ENCODE data around the gene STAG3.
"Not testable (repeated sequence)": the region's sequence is repeated elsewhere in the genome, so short reads cannot be mapped to it uniquely, and the experiment has no call there.

STAG3 gene

DNA sequence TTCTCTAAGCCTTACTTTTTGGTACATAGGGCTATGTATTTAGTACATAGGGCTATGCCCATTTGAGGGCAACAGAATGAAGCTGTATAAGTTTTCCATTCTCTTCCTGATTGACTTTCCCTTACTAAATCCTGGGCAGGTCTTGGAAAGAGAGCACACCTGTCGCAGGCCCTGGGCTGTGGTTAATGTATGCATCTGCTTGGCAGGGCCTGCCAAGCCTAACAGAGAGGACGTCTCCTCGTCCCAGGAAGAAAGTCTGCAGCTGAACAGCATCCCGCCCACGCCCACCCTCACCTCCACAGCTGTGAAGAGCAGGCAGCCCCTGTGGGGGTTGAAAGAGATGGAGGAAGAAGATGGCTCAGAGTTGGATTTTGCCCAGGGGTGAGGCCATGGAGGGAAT, 33.1 kb downstream of the STAG3 start:
- no peak for DNase-seq (ENCODE audit: extremely low read depth in 1 of 2, low read depth in 1 of 2)

DNA sequence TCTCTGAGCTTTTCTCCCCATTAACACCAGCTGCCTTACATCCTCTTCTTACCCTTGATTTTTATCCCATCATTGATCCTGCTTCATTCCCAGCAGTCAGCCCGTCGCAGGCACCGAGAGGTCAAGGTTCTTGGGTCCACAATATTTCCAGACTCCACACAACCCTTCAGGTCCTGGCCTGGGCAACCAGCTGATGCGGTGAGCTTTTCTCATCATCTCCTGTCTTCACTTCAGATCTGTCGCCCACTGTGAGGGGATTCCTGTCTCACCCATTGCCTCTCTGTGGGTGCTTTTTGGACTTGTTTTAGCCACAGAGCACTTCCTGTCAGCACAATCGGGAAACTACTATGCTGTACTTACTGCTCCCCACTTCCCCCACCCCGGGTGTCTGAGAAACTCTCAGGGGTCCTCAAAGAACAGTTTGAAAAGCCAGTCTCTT, 33.6 kb downstream of the STAG3 start:
- DNase-seq (ENCODE audit: extremely low read depth in 1 of 2, low read depth in 1 of 2) = peak in 1 of 2 donors; percentile 69

DNA sequence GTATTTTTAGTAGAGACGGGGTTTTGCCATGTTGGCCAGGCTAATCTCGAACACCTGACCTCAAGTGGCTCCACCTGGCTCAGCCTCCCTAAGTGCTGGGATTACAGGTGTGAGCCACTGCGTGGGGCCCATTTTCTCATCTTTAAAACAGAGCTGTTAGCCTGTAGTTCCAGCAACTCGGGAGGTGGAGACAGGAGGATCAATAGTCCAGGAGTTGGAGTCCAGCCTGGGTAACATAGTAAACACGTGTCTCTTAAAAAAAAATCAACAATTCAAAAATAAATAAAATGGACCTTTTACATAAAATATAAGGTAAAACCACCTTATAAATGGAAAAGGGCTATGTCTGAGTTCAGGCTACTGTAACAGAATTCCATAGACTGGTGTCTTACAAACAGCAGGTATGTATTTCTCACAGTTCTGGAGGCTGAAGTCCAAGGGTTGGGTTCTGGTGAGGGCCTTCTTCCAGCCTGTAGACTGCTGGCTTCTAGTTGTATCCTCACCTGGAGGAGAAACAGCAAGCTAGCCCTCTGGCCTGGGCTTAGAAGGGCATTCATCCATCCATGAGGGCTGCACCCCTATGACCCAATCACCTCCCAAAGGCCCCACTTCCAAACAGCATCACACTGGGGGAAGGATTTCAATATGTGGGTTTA, 35.0 kb downstream of the STAG3 start:
- DNase-seq (ENCODE audit: extremely low read depth in 1 of 2, low read depth in 1 of 2) = no peak

DNA sequence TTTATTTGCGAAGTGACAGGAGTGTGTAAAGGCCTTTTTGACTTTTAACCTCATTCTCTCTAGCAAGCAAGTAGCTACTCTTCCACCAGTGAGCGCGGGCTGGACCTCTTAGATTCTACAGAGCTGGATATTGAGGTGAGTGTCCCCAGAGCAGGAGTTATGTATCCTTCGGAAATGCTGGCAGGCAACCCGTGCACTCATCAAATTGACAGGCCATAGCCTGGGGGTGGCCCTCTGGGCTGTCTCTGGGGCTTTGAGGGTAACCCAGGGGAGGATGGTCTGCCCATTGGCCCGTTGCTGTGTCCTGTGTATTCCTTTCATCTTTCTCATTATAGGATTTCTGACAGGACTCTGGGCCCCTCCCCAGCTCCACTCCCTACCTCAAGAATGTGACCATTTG, 36.0 kb downstream of the STAG3 start:
- DNase-seq (ENCODE audit: extremely low read depth in 1 of 2, low read depth in 1 of 2) = no peak

DNA sequence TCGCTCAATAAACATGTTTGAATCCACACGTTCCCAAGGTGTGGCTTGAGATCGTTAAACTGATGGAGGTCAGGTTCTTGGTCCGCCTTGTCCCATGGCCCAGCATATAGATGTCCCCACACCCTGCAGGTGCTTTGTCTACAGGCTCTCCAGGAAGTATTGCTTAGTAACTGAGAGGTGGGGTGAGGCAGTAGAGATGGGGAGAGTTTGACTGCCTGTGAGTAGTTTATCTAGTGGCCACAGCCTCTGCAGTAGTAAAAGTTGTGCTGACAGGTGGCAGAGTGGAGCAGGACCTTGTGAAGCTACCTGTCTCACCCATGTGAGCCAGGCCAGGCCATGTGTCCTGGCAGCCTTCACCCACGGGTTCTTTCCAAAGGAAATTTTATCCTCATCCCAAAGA, 36.6 kb downstream of the STAG3 start:
- not testable (repeated sequence) for DNase-seq (ENCODE audit: extremely low read depth in 1 of 2, low read depth in 1 of 2)

DNA sequence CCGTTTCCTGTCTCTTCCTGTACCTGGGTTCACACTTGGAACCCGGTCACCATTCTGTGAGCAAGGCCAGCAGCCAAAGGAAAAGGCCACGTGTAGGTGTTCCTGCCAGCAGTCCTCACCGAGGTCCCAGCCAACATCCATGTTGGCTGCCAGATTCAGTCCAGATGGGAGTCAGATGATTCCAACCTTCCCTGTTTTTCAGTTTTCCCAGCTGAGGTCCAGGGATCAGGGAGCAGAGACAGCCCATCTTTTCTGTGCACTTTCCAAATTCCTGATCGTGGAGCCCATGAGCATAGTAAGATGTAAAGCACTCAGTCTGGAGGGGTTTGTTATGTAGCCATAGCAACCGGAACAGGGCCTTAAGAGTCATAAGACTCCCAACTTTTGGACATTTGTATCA, 38.2 kb downstream of the STAG3 start:
- DNase-seq (ENCODE audit: extremely low read depth in 1 of 2, low read depth in 1 of 2) = no peak

DNA sequence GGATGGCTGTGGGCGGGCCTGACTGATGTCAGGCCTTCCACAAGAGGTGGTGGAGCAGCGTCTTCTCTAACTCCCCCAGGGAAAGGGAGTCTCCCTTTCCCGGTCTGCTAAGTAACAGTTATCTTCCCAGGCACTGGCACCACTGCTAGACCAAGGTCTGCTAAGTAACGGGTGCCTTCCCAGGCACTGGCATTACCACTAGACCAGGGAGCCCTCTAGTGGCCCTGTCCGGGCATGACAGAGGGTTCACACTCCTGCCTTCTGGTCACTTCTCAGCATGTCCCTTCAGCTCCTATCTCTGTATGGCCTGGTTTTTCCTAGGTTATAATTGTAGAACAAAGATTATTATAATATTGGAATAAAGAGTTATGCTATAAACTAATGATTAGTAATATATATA, 40.2 kb downstream of the STAG3 start:
- DNase-seq (ENCODE audit: extremely low read depth in 1 of 2, low read depth in 1 of 2) = peak; percentile 53 to 73

DNA sequence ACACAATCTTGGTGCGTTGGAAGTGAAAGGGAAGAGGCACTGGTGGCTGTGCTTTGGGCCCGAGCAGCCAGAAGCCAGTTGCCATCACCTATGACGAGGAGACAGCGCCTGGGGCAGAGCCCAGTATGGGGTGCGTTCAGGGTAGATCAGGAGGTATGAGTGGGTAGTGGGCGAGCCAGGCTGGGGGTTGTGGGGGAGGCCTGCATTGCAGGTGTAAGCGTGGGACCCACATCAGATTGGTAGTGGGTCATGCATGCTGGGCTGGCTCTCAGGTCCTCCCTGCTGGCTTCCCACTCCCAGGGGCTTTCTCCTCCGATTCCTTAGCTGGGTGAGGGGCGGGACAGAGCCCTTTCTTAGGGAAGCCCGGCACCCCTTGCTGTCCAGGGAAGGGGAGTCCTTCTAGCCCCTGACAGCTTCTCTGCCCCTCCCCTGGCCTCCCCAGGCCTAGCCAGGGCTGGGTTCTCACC, 41.6 kb downstream of the STAG3 start:
- no peak for DNase-seq (ENCODE audit: extremely low read depth in 1 of 2, low read depth in 1 of 2)

DNA sequence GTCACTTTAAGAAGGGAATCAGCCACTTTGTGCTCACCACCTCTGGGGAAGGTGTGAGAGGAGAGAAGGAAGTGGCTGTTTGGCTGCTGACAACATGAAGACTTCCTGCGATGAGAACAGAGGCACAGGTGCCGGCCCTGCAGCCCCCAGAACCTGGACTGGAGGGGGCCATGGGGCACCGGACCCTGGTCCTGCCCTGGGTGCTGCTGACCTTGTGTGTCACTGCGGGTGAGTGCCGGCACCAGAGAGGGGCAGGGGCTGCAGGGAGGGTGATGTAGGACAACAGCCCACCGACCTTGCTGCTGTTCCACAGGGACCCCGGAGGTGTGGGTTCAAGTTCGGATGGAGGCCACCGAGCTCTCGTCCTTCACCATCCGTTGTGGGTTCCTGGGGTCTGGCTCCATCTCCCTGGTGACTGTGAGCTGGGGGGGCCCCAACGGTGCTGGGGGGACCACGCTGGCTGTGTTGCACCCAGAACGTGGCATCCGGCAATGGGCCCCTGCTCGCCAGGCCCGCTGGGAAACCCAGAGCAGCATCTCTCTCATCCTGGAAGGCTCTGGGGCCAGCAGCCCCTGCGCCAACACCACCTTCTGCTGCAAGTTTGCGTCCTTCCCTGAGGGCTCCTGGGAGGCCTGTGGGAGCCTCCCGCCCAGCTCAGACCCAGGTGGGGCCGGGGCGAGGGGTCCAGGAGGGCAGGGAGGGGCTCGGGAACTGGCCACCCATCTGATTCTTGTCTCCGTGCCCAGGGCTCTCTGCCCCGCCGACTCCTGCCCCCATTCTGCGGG, 42.3 kb downstream of the STAG3 start, which contains the start of gene PVRIG:
Gene PVRIG (plus strand): TSS at position 149 of the 785 bp plus-strand sequence. CDS start 22 bp downstream, at position 171.
- DNase-seq (ENCODE audit: extremely low read depth in 1 of 2, low read depth in 1 of 2) = not testable (repeated sequence)

DNA sequence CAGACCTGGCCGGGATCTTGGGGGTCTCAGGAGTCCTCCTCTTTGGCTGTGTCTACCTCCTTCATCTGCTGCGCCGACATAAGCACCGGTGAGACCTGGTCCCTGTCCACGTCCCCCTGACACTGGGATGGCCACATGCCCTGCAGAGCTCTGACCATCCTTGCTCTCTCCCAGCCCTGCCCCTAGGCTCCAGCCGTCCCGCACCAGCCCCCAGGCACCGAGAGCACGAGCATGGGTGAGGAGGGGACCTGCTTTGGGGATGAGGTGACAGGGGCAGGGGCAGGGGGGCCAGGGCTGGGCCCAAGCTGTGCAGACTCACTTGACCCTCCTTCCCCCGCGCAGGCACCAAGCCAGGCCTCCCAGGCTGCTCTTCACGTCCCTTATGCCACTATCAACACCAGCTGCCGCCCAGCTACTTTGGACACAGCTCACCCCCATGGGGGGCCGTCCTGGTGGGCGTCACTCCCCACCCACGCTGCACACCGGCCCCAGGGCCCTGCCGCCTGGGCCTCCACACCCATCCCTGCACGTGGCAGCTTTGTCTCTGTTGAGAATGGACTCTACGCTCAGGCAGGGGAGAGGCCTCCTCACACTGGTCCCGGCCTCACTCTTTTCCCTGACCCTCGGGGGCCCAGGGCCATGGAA, 43.0 kb downstream of the STAG3 start:
- no peak for DNase-seq (ENCODE audit: extremely low read depth in 1 of 2, low read depth in 1 of 2)

DNA sequence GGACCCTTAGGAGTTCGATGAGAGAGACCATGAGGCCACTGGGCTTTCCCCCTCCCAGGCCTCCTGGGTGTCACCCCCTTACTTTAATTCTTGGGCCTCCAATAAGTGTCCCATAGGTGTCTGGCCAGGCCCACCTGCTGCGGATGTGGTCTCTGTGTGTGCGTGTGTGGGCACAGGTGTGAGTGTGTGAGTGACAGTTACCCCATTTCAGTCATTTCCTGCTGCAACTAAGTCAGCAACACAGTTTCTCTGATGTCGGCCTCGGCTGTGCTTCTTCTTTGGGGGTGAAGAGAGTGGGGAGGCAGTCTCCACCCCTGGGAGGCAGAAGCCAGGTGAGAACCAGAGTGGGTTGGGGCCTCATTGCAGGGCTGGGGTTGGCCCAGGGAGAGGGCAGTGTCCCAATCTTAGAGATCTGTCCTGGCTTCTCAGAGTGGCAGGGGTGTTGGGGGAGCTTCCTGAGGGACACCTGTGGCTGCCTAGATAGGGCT, 43.6 kb downstream of the STAG3 start:
- DNase-seq (ENCODE audit: extremely low read depth in 1 of 2, low read depth in 1 of 2) = peak in 1 of 2 donors; percentile 81

DNA sequence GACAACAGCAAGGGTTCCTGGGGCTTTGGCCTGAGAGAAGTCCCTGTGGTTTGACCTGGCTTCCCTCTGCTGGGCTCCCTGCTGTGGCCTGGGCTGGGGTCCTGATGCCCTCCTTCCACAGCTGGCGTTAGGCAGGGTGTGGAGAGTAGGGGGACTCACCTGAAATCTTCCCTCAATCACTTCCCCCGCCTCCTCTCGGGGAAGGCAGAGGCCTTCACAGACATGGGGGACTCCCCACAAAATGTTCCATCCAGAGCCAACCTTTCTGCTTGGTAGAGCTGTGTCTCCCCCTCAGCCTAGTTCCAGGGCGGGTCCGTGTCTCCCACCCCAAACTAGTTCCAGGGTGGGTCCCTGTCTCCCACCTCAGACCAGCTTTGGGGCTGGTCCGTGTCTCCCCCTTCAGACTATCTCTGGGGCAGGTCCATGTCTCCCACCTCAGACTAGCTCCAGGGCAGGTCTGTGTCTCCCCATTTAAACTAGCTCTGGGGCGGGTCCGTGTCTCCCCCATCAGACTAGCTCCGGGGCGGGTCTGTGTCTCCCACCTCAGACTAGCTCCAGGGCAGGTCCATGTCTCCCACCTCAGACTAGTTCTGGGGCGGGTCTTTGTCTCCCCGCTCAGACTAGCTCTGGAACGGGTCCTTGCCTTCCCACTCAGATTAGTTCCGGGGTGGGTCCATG, 44.2 kb downstream of the STAG3 start:
- DNase-seq (ENCODE audit: extremely low read depth in 1 of 2, low read depth in 1 of 2) = no peak

DNA sequence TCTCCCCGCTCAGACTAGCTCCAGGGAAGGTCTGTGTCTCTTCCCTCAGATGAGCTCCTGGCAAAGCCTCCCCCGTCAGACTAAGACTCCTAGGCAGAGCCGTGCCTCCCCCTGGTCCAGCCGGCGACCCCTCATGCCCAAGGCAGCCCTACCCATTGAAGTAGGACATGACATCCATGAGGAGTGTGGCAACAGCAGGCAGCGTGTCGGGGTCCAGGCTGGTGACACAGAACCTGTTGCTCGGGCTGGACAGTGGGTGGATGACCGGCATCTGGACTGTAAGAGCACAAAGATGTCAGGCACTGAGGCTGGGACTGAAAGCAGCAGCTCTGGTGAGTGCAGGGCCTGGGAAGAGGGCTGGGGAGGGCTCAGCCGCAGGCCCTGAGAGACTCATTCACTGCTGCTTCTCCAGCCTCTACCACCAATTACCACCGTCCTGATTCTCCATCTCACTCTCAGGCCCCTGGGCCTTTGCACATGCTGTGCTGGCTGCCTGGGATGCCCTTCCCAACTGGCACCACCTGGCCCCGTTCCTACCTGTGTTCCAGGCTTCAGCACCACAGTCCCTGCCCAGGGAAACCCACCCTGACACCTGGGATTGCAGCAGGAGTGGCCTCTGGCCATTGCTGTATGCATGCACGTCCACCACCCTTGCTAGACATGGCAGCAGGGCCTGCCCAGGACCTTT, 44.9 kb downstream of the STAG3 start:
- no peak for DNase-seq (ENCODE audit: extremely low read depth in 1 of 2, low read depth in 1 of 2)

DNA sequence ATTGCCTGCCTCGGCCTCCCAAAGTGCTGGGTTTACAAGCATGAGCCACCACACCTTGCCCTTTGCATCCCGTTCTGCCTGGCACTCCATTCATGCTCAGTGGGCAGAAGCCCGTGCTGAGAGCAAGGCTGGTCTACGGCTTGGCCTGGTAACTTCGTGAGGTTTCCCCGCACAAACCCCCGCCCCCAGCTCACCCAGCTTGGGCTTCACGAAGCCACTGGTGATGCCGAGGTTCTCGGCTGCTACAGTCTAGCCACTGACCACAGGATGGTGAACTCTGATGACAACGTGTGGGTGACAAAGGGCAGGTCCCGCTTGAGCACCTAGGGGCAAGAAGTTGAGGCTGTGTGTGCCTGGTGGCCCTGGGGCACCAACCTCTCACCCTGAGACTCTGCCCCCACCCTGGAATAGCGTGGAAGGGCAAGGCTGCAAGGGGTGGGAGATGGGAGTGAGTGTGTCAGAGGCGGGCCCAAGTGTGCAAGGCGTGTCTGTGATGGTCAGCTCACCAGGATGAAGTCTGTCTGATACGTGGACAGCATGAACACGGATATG, 45.7 kb downstream of the STAG3 start:
- DNase-seq (ENCODE audit: extremely low read depth in 1 of 2, low read depth in 1 of 2) = not testable (repeated sequence)

DNA sequence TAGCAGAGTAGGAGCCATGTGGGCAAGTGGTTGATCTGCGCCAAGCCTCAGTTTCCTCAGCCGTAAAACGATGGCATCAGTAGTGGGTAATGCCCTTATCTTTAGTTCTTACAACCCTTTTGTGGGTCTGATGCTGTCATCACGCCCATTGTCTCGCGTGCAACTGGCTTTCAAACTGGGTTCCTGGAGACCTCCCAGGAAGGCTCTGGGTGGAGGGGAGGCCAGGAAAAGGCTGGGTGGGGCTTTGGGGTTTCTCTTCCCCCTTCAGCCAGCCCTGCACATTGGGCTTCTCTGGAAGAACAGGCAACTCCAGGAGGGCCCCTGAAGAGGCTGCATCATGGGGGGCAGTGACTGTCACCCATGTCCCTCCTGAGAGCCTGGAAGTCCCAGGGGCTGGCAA, 47.2 kb downstream of the STAG3 start:
- not testable (repeated sequence) for DNase-seq (ENCODE audit: extremely low read depth in 1 of 2, low read depth in 1 of 2)

DNA sequence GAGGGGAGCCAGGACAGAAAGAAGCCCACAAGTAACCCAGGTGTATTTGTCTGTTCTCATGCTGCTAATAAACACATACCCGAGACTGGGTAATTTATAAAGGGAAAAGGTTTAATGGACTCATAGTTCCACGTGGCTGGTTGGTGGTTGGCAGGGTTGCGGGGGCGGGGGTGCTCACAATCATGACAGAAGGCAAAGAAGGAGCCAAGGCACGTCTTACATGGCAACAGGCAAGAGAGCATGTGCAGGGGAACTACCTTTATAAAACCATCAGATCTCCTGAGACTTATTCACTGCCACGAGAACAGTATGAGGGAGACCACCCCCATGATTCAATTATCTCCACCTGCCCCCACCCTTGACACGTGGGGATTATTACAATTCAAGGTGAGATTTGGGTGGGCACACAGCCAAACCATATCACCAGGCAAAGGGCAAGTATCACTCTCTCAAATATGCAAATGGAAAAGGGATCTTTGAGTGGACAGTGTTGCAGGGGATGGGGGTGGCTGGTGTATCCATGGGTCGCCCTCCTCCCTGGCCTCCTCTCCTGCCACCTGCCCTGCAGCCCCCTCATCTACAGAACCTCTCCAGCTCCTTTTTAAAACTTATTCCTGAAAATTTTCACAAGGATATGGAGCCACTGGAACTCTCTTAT, 57.1 kb downstream of the STAG3 start:
- not testable (repeated sequence) for DNase-seq (ENCODE audit: extremely low read depth in 1 of 2, low read depth in 1 of 2)

DNA sequence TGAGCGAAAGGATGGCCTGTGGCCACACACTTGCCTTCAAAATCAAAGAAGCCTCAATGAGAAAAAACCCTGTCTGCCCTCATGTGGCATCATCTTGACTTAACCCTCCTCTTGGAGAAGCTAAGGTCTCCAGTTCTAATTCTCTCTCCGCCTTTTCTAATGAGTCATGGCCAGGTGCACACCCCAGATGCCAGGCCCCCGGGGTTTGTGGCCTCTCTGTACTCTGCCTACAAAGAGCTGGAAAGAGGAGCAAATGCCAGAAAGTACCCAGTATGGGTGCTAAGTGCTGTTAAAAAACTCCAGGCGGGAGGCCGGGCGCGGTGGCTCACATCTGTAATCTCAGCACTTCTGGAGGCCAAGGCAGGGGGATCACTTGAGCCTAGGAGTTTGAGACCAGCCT, 62.3 kb downstream of the STAG3 start:
- not testable (repeated sequence) for DNase-seq (ENCODE audit: extremely low read depth in 1 of 2, low read depth in 1 of 2)

DNA sequence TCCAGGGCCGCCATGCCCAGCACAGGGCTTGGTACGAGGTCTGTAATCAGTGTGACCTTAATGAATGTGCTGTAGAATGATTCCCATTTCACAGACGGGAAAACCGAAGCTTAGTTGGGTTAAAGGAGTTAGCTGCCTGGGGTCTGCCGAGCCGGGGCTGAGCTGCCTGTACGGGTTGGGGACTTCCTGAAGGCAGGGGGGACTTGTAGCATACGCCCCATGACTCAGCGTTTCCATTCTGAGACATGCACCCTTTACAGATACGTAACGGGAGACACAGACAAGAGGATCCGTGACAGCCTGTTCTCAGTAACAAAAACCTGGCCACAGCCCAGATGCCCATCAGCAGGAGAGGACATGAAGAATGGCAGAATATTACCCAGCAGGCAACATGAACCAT, 65.7 kb downstream of the STAG3 start:
- peak in 1 of 2 donors; percentile 75 for DNase-seq (ENCODE audit: extremely low read depth in 1 of 2, low read depth in 1 of 2)

DNA sequence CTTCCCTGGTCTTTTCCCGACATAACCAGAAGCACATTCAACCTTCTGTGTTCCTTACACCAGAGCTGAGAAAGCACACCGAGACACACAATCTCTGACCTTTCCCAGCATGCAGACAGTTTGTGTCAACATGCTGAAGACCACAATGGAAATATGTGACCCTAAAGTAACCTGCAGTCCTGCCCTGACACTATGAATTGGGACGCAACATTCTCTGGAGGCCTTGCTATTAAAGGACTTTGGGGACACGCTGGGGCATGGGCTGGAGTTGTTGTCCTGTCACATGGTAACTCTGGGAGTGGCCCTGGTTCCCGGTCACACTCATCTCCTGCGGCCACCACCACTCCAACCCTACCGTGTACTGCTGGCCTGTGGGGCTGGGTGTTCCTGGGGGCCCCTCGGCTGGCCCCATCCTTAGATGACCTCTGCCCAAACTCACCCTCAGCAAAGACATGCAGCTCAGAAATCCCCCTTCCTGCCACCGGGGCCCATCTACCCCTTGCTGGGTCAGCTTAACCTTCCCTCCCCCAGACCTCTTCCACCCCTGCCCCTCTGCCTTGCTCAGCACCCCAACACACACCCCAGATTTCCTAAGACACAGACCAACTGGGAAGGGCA, 67.4 kb downstream of the STAG3 start:
- DNase-seq (ENCODE audit: extremely low read depth in 1 of 2, low read depth in 1 of 2) = not testable (repeated sequence)
